Measurements from ENCODE around the gene ADAT3.

ADAT3 gene

DNA sequence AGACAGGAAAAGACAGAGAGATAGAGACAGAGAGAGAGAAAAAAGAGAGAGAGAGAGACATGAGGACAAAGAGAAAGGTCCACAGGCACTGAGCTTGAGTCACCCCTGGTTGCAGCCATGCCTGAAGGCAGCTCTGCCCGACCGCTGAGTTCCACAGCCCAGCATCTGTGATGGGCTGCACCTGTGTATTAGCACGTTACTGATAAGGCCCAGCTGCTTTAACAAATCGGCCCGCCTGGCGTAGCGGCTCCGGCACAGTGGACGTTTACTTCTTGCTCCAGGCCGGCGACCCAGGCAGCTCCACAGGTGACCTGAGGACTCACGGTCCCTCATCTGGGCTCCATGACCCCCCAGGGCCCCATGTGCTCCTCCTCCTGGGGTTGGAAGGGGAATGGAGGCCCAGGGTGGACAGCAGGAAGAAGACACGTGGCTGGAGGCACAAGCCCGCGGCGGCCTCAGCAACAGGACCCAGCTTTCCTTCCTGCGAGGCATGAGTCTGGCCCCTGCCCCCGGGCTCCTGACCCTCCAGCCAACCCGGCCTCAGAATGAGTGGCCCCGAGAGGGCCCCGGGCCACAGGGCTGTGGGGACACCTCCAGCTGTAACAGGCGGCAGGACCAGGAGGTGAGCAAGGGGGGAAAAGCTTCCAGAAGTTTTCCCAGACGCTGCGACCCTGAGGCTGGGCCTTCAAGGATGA, 31.9 kb downstream of the ADAT3 start:
- DNase-seq (ENCODE audit: extremely low read depth in 1 of 2, low read depth in 1 of 2), result no peak

- no peak for DNase-seq (ENCODE audit: extremely low read depth in 1 of 2, low read depth in 1 of 2)
Measured at GRCh38 chr19:1938071-1938470, 32.9 kb downstream of the ADAT3 start.

- peak; percentile 22 to 33 for DNase-seq (ENCODE audit: extremely low read depth in 1 of 2, low read depth in 1 of 2)
Measured at GRCh38 chr19:1941146-1942077, 36.2 kb downstream of the ADAT3 start, which contains the start of gene CSNK1G2. Gene CSNK1G2, plus strand, starts transcription at chr19:1941172. Its CDS starts 28,601 bp downstream, at chr19:1969773.

GRCh38 chr19:1942078-1942933, 37.1 kb downstream of the ADAT3 start:
- DNase-seq (ENCODE audit: extremely low read depth in 1 of 2, low read depth in 1 of 2), result peak; percentile 59 to 62

DNA sequence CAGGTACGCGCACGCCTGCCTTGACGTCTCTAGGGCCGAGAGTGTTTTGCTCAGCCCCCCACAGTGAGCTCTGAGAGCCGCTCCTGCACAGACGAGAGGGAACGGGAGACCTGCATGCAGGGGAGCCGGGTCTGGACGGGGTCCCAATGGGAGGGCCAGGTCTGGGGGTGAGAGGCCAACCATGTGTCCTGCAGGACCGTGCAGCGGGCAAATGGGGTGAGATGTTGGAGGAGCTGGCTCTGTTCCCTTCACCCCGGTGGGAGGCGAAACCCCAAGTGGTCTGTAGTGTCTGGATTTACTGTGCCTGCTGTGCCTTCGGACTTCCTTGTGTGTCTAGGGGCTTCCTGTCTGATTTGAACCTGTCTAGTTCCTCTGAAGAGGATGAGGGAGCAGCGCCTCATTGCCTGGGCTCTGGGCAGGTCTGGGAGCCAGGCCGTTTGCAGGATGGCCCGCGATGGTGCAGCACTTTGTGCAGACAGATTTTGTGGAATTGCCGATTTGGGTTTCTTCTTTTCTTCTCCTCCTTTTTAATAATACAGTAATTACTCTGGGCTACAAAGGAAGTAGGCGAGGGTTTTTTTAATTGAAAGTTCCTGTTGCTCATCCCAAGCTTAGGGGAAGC, 37.8 kb downstream of the ADAT3 start:
- DNase-seq (ENCODE audit: extremely low read depth in 1 of 2, low read depth in 1 of 2), result no peak

DNA sequence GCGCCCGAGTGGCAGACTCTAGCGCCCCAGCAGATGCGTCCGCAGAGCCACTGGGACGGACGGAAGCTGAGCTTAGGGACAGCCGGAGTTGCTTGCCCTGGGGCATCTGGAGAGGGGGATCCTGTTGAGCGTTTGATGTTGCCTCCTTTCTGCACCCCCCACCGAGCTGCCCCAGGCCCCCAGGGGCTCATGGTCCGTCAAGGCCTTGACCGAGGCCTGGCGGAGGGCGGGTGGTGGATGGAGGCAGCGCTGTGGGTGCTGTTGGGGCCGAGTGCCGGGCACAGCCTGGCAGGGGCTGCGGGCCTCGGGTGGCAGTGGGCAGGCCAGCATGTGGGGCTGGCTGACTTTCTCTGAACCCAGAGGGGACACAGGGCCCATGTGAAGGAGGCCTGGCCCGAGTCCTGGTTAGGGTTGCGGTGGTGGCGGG, 38.5 kb downstream of the ADAT3 start:
- DNase-seq (ENCODE audit: extremely low read depth in 1 of 2, low read depth in 1 of 2), result no peak

DNA sequence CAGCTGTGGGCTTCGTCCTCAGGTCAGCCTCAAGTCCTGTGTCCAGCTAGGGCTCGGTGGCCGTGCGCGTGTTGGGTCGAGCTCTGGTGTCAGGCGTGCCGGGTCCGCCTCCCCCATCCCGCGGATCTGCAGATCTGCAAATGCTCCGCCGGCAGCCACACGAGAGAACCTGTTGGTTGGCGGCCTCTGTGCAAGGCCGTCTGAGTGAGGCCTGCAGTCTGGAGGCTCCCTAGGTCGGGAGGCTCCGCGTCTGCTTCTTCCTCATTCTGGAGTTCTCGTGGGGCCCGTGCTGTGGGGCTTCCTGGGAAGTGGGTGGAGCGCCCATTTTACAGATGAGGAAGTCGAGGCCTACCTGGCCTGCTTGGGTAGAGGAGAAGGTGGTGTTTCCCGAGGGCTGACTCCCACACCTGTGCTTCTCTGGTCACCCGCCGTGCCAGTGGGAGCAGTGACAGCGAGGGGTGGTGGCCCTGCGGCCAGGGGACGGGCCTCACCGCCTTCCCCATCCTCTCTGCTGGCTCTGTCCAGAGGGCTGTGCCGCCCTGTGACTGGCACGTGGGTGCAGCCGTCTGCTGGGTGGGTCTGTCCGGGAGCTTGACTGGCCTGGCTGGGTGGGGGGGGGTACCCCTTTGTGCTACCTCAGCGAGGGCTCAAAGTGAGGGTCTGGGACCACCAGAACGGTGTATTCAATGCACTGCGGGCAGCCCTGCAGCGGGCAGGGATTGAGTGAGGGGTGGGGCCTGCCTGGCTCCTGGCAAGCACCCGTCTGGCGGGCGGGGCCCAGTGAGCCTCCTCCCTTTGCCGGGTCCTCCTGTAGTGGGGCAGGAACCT, 39.1 kb downstream of the ADAT3 start:
- DNase-seq (ENCODE audit: extremely low read depth in 1 of 2, low read depth in 1 of 2), result no peak

GRCh38 chr19:1944916-1945561, 39.8 kb downstream of the ADAT3 start:
- DNase-seq (ENCODE audit: extremely low read depth in 1 of 2, low read depth in 1 of 2), result no peak

- no peak for DNase-seq (ENCODE audit: extremely low read depth in 1 of 2, low read depth in 1 of 2)
Measured at GRCh38 chr19:1945899-1946298, 40.7 kb downstream of the ADAT3 start.

- no peak for DNase-seq (ENCODE audit: extremely low read depth in 1 of 2, low read depth in 1 of 2)
Measured at GRCh38 chr19:1947651-1948209, 42.5 kb downstream of the ADAT3 start.

DNA sequence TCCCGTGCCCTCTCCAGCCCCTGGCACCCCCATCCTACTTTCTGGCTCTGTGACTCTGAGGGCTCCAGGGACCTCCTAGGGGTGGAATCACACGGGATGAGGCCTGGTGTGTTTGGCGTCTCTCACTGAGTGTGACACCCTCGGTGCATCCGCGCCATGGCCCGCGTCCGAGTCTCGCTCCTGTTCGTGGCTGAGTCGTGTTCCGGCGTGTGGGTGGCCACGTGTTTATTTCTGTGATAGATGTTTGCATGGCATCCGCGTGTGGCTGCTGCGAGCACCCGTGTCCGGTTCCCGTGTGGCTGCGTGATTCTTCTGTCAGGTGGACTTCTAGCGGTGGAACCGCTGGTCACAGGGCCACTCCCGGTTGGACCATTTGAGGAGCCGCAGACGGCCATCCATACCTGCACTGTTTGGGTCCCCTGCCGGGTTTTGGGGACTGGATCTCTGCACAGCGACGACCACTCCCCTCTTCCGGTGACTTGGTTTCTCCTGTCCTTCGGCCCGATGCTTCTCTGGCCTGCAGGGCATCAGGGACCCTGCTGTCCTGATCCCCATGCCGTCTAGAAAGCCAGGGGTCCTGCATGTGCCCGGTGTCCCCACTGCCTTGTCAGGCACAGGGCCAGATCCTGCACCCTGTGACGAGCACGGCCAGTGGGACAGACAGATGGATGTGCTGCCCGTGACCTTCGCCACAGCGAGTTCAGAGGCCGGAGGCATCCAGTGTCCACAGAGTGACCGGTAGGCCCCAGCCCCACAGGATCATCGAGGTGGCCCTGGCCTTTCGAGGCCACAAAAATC, 44.3 kb downstream of the ADAT3 start:
- DNase-seq (ENCODE audit: extremely low read depth in 1 of 2, low read depth in 1 of 2), result no peak

- no peak for DNase-seq (ENCODE audit: extremely low read depth in 1 of 2, low read depth in 1 of 2)
Measured at GRCh38 chr19:1950640-1951039, 45.4 kb downstream of the ADAT3 start.

GRCh38 chr19:1952635-1953034, 47.4 kb downstream of the ADAT3 start:
- DNase-seq (ENCODE audit: extremely low read depth in 1 of 2, low read depth in 1 of 2), result no peak

GRCh38 chr19:1953037-1953436, 47.8 kb downstream of the ADAT3 start:
- no peak for DNase-seq (ENCODE audit: extremely low read depth in 1 of 2, low read depth in 1 of 2)

GRCh38 chr19:1953441-1954094, 48.4 kb downstream of the ADAT3 start:
- no peak for DNase-seq (ENCODE audit: extremely low read depth in 1 of 2, low read depth in 1 of 2)

DNA sequence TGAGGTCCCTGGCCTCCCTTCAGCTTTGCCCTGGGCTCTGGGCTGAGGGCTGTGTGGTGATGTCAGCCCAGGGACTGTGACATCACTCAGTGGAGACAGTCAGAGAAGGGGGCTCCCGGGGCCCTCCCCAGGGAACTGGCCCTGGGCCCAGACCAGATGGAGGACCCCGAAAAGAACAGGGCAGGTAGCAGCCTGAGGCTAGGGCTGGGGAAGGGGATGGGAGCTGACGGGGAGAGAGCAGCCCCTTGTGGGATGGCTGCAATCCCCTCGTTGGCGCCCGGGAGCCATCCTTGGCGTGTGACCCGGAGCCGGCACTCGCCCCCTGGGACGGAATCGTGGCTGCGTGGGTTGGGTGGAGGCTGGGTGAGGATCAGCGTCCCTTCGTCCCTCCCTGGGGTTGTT, 49.3 kb downstream of the ADAT3 start:
- DNase-seq (ENCODE audit: extremely low read depth in 1 of 2, low read depth in 1 of 2), result no peak
